ENCODE results near the gene PPM1H. TPM values are rescaled to one million over a fixed set of nuclear protein-coding genes. Genes with fewer than 3 reads are reported as not detected.

The PPM1H gene
- polyA plus RNA-seq, 1 of the 3 experiments (the other 2 are of a cell fraction): 0.13 TPM

DNA sequence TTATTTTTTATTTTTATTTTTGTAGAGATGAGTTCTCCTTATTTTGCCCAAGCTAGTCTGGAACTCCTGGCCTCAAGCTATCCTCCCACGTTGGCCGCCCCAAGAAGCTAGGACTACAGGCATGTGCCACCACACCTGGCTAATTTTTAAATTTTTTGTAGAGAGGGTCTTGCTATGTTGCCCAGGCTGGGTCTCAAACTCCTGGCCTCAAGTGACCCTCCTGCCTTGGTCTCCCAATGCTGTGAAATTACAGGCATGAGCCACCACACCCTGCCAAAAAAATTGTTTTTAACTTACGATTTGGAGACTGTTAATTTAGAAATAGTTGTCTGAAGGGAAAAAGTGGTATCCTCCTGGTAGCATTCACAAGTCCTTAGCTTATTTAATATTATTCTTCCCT, 120.7 kb downstream of the PPM1H start:
- 40% methylated on average over 3 of the region's 3 CpGs for WGBS (ENCODE audit: low lambda C conversion rate)
- Histone ChIP-seq H3K4me2 (no peak overlapping the region), H3K9me2 (no peaks in the 10 kb centered on the region), H3K79me2 (ENCODE audit: insufficient read depth) (no peaks in the 10 kb centered on the region), H3K4me3 (ENCODE audit: low read depth in 2 of 2, low read length in 1 of 2) (no peak overlapping the region), H3K27ac (ENCODE audit: low read depth in 2 of 2, low read length in 1 of 2) (no peak overlapping the region), H3K9me3 (no peaks in the 10 kb centered on the region), H2AFZ (ENCODE audit: low read depth) (no peak overlapping the region), H3F3A (replicated peaks; ENCODE audit: insufficient read depth) (no peaks in the 10 kb centered on the region), H3K27me3 (ENCODE audit: insufficient read depth) (peaks cover 18% of the 10 kb centered on the region; the same call in 1 of the 2 replicates), H3K4me1 (ENCODE audit: control insufficient read depth in 1 of 2, insufficient read depth in 2 of 2, low read depth in 1 of 2, low read length in 1 of 2) (peaks cover 0 to 3% of the 10 kb centered on the region in 2 experiments; a peak in 2 of 4 replicates), H4K20me1 (ENCODE audit: insufficient read depth) (no peaks in the 10 kb centered on the region), H3K36me3 (replicated peaks in 1 of 2; ENCODE audit: control insufficient read depth in 1 of 2, insufficient read depth in 2 of 2, low read length in 1 of 2) (no peaks in the 10 kb centered on the region), H3K9ac (no peak overlapping the region)
- TF ChIP-seq SMC3 (IDR thresholded peaks at IDR 0.05; ENCODE audit: low read depth, low read length) (no peak), RFX5 (IDR thresholded peaks at IDR 0.05; ENCODE audit: low read length) (no peak), EP300 (IDR thresholded peaks at IDR 0.05; ENCODE audit: borderline replicate concordance in 1 of 2, low read depth in 1 of 2, low read length in 1 of 2) (no peak), ELF1 (IDR thresholded peaks at IDR 0.05) (no peak), TEAD4 (IDR thresholded peaks at IDR 0.05; ENCODE audit: borderline replicate concordance, insufficient read depth) (no peak), JUND (IDR thresholded peaks at IDR 0.05) (no peak), FOSL2 (IDR thresholded peaks at IDR 0.05; ENCODE audit: borderline replicate concordance, low read depth) (no peak), RCOR1 (IDR thresholded peaks at IDR 0.05; ENCODE audit: low read length) (no peak), GATA2 (CRISPR knock-in tag; IDR thresholded peaks at IDR 0.05) (no peak), NFIC (IDR thresholded peaks at IDR 0.05; ENCODE audit: borderline replicate concordance) (no peak)
- TF ChIP-seq, protein P1, sequence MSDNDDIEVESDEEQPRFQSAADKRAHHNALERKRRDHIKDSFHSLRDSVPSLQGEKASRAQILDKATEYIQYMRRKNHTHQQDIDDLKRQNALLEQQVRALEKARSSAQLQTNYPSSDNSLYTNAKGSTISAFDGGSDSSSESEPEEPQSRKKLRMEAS (IDR thresholded peaks at IDR 0.05; ENCODE audit: low read depth): no peak
- TF ChIP-seq, protein P2, sequence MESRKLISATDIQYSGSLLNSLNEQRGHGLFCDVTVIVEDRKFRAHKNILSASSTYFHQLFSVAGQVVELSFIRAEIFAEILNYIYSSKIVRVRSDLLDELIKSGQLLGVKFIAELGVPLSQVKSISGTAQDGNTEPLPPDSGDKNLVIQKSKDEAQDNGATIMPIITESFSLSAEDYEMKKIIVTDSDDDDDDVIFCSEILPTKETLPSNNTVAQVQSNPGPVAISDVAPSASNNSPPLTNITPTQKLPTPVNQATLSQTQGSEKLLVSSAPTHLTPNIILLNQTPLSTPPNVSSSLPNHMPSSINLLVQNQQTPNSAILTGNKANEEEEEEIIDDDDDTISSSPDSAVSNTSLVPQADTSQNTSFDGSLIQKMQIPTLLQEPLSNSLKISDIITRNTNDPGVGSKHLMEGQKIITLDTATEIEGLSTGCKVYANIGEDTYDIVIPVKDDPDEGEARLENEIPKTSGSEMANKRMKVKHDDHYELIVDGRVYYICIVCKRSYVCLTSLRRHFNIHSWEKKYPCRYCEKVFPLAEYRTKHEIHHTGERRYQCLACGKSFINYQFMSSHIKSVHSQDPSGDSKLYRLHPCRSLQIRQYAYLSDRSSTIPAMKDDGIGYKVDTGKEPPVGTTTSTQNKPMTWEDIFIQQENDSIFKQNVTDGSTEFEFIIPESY (IDR thresholded peaks at IDR 0.05; ENCODE audit: borderline replicate concordance, low read depth): no peak
- TF ChIP-seq, protein P3, sequence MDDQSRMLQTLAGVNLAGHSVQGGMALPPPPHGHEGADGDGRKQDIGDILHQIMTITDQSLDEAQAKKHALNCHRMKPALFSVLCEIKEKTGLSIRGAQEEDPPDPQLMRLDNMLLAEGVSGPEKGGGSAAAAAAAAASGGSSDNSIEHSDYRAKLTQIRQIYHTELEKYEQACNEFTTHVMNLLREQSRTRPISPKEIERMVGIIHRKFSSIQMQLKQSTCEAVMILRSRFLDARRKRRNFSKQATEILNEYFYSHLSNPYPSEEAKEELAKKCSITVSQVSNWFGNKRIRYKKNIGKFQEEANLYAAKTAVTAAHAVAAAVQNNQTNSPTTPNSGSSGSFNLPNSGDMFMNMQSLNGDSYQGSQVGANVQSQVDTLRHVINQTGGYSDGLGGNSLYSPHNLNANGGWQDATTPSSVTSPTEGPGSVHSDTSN (IDR thresholded peaks at IDR 0.05): no peak
- CTCF ChIA-PET: interaction anchor here (0.7 to 6.0 kb wide), 16 partner anchors 9 to 378 kb away, joined by 3 to 68 read pairs (median 6); partner anchors contain the start of gene PPM1H
- POLR2A ChIA-PET: no interaction called here
- no peak for DNase-seq

DNA sequence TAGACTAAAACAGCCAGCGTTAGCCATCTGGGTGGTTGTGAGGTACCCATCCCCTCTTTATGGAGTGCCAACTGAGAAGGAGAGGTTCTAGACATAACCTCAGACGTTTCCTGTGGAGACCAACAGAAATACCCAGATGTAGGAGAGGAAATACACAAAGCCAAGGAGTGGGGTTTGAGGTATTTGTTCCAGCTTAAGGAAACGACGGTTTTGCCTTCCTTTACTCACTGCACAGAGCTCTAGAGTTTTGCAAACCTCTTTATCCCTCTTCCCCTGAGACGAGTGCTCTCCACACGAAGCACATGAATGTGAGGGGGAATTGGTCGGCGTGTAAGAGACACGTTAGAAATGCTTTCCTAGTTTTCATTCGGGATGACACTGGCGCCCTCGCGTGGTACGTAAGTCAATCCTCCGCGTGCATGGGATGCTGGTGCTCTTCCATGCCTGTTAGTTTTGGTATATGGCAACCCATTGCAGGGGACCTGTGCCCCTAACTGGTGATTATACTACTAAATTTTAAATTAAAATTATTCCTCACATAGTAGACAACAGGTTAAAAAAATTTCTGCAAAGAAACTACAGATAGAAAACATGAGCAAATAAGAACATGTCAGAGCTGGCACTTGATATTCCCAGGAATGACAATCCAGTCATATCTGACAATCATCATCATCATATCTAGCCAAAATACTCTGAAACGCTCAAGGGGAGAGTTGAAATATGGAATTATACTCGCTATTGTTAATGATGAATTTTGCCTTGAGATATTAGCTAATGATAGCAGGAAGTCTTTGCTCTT, 121.7 kb downstream of the PPM1H start:
- Histone ChIP-seq H3K36me3 (replicated peaks in 1 of 2; ENCODE audit: control insufficient read depth in 1 of 2, insufficient read depth in 2 of 2, low read length in 1 of 2) (no peaks in the 10 kb centered on the region), H2AFZ (ENCODE audit: low read depth) (peak overlapping the region; percentile 79; the same call in 1 of the 2 replicates), H3K27ac (ENCODE audit: low read depth in 2 of 2, low read length in 1 of 2) (no peak overlapping the region), H3K27me3 (ENCODE audit: insufficient read depth) (peaks cover 9% of the 10 kb centered on the region; the same call in 1 of the 2 replicates), H3K4me3 (ENCODE audit: low read depth in 2 of 2, low read length in 1 of 2) (peak overlapping the region in 1 of 2 experiments; percentile 46; a peak in 2 of 4 replicates), H3K9me3 (no peaks in the 10 kb centered on the region), H3K4me2 (peak overlapping the region; percentile 30; the same call in 1 of the 2 replicates), H3K9ac (no peak overlapping the region), H3K9me2 (no peaks in the 10 kb centered on the region), H4K20me1 (ENCODE audit: insufficient read depth) (no peaks in the 10 kb centered on the region), H3K79me2 (ENCODE audit: insufficient read depth) (no peaks in the 10 kb centered on the region), H3F3A (replicated peaks; ENCODE audit: insufficient read depth) (no peaks in the 10 kb centered on the region), H3K4me1 (ENCODE audit: control insufficient read depth in 1 of 2, insufficient read depth in 2 of 2, low read depth in 1 of 2, low read length in 1 of 2) (peaks cover 0 to 3% of the 10 kb centered on the region in 2 experiments; a peak in 2 of 4 replicates)
- WGBS (ENCODE audit: low lambda C conversion rate): 7% methylated on average over 17 of the region's 18 CpGs
- POLR2A ChIA-PET: no interaction called here
- CTCF ChIA-PET: interaction anchor here (0.5 to 6.0 kb wide), 34 partner anchors 10 to 603 kb away, joined by 3 to 68 read pairs (median 4); partner anchors contain the start of gene PPM1H
- TF ChIP-seq, protein P4, sequence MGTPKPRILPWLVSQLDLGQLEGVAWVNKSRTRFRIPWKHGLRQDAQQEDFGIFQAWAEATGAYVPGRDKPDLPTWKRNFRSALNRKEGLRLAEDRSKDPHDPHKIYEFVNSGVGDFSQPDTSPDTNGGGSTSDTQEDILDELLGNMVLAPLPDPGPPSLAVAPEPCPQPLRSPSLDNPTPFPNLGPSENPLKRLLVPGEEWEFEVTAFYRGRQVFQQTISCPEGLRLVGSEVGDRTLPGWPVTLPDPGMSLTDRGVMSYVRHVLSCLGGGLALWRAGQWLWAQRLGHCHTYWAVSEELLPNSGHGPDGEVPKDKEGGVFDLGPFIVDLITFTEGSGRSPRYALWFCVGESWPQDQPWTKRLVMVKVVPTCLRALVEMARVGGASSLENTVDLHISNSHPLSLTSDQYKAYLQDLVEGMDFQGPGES (IDR thresholded peaks at IDR 0.05; ENCODE audit: low read depth, low read length): no peak
- TF ChIP-seq YY1 (IDR thresholded peaks at IDR 0.05; ENCODE audit: low read depth): no peak
- TF ChIP-seq RAD21 (IDR thresholded peaks at IDR 0.05; ENCODE audit: low read length): peak; percentile 75
- TF ChIP-seq, protein P1 (IDR thresholded peaks at IDR 0.05; ENCODE audit: low read depth): peak; percentile 61
- TF ChIP-seq GABPA (IDR thresholded peaks at IDR 0.05; ENCODE audit: low read depth): no peak
- TF ChIP-seq, protein P5, sequence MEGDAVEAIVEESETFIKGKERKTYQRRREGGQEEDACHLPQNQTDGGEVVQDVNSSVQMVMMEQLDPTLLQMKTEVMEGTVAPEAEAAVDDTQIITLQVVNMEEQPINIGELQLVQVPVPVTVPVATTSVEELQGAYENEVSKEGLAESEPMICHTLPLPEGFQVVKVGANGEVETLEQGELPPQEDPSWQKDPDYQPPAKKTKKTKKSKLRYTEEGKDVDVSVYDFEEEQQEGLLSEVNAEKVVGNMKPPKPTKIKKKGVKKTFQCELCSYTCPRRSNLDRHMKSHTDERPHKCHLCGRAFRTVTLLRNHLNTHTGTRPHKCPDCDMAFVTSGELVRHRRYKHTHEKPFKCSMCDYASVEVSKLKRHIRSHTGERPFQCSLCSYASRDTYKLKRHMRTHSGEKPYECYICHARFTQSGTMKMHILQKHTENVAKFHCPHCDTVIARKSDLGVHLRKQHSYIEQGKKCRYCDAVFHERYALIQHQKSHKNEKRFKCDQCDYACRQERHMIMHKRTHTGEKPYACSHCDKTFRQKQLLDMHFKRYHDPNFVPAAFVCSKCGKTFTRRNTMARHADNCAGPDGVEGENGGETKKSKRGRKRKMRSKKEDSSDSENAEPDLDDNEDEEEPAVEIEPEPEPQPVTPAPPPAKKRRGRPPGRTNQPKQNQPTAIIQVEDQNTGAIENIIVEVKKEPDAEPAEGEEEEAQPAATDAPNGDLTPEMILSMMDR (IDR thresholded peaks at IDR 0.05): peak; percentile 82
- no peak for TF ChIP-seq CHD2 (IDR thresholded peaks at IDR 0.05; ENCODE audit: low read length, partially characterized antibody)
- peak; percentile 44; the same call in 1 of the 2 replicates for TF ChIP-seq SMC3 (IDR thresholded peaks at IDR 0.05; ENCODE audit: low read depth, low read length)
- TF ChIP-seq FOXM1 (IDR thresholded peaks at IDR 0.05; ENCODE audit: low read depth): no peak
- DNase-seq: peak; percentile 63
